Measurements from ENCODE around the gene PMVK. TPM values are rescaled to one million over a fixed set of nuclear protein-coding genes. Genes with fewer than 3 reads are reported as not detected.

Gene PMVK
- total RNA-seq, 4 donors from 2014 or later = 29.0 to 38.2 (median 33.5) TPM

DNA sequence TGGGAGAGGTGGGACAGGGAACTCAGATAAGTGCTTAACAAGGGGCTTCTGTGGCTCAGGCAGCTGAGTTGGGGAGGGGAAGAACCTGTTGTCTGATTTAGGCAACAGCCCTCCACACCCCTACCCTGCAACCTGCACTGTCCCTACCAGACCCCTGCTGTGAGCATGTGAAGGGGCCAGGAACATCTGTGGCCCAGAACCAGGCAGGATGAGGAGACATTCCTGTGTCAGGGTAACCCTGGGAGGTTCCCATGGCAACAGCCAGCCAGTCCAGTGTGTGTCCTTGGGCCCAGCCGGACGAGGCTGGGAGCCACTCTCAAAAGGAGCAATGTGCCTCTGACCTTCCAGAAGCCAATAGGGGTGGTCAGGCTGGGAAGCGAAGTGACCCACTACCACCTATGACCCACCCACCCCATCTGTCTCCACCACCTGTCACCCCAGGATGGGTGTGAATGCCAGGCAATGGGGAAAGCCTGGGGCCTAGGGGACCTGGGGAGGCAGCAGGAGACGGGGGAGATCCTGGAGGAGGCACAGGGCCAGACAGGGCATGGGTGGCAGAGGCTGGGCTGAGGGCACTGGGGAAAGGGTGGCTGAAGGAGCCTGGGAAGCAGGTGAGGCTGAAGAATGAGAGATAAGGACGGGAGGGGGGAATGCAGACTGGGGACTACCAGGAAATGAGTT is 5.0 kb upstream of the PMVK start:
- no peak overlapping the region for H3K4me3 ChIP-seq
- no peak for TF ChIP-seq POLR2A (IDR thresholded peaks at IDR 0.05)
- TF ChIP-seq, protein P1, sequence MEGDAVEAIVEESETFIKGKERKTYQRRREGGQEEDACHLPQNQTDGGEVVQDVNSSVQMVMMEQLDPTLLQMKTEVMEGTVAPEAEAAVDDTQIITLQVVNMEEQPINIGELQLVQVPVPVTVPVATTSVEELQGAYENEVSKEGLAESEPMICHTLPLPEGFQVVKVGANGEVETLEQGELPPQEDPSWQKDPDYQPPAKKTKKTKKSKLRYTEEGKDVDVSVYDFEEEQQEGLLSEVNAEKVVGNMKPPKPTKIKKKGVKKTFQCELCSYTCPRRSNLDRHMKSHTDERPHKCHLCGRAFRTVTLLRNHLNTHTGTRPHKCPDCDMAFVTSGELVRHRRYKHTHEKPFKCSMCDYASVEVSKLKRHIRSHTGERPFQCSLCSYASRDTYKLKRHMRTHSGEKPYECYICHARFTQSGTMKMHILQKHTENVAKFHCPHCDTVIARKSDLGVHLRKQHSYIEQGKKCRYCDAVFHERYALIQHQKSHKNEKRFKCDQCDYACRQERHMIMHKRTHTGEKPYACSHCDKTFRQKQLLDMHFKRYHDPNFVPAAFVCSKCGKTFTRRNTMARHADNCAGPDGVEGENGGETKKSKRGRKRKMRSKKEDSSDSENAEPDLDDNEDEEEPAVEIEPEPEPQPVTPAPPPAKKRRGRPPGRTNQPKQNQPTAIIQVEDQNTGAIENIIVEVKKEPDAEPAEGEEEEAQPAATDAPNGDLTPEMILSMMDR (IDR thresholded peaks at IDR 0.05) = no peak
- 44 to 74% methylated on average over 2 to 4 of the region's 5 CpGs for WGBS, 2 donors
- H3K27ac ChIP-seq = peak overlapping the region; percentile 56 to 98 (median 89)
- intact Hi-C loops (cut with DNase I) = no loop called here
- peaks cover 0 to 23% (median 6%) of the 10 kb centered on the region in 3 donors for H3K36me3 ChIP-seq
- no peak for DNase-seq
- H3K27me3 ChIP-seq = no peaks in the 10 kb centered on the region
- peaks cover 60 to 78% (median 64%) of the 10 kb centered on the region in 3 donors for H3K4me1 ChIP-seq
- H3K9me3 ChIP-seq = no peaks in the 10 kb centered on the region

DNA sequence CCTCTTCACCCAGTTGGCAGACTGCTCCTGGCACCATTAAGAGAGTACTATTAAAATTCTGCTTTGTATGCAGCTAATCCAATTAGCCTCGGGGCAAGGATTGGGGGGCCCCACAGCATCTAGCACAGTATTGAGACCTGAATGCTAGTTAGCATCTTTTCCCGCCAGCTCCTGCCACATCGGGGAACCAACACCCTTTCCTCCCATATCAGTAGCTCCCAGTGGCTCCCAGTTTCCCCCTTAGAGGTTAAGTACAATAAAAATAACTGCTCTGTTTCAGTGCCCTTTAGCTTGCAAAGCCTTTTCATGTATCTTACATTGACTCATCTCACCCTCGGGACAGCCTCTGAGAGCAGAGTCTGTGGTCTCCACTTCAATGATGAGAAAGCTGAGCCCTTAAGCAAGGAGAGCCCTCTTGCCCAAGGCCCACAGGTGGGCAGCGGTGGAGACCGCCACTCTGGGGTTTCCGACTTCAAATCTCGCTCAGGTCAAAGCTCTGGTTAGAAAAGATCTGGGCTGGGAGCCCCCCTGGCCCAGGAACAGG is 4.2 kb upstream of the PMVK start:
- TF ChIP-seq, protein P1 (IDR thresholded peaks at IDR 0.05) = no peak
- DNase-seq = no peak
- H3K4me1 ChIP-seq = peaks cover 64 to 85% (median 67%) of the 10 kb centered on the region in 3 donors
- intact Hi-C loops (cut with DNase I) = no loop called here
- peaks cover 0 to 15% (median 6%) of the 10 kb centered on the region in 3 donors for H3K36me3 ChIP-seq
- no peaks in the 10 kb centered on the region for H3K9me3 ChIP-seq
- WGBS, 2 donors = 24 to 54% methylated on average over 4 to 6 of the region's 8 CpGs
- no peak overlapping the region for H3K4me3 ChIP-seq
- H3K27ac ChIP-seq = peak overlapping the region; percentile 13 to 98 (median 89)
- H3K27me3 ChIP-seq = no peaks in the 10 kb centered on the region

DNA sequence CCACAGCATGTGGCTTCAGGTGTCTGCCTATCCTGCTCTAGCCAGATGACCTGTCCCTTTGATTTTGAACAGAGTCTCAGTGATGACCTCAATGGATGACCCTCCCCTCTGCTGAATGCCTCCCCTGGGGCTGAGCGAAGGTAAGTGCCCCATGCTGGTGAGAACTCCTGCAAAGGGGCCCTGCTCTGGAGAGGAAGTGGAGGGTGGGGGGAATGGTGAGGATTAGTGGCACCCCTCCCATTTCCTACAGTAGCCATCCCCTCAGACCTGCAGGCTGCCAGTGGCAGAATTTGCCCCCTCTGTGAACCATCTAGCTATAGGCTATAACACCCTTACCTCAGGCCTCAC is 3.7 kb upstream of the PMVK start:
- 100% methylated on average over 1 of the region's 1 CpG for WGBS, 2 donors
- H3K27me3 ChIP-seq = no peaks in the 10 kb centered on the region
- peaks cover 69 to 90% (median 73%) of the 10 kb centered on the region in 3 donors for H3K4me1 ChIP-seq
- peak overlapping the region in 3 of 4 donors; percentile 81 to 98 (median 97) for H3K27ac ChIP-seq
- no peak for TF ChIP-seq POLR2A (IDR thresholded peaks at IDR 0.05)
- TF ChIP-seq, protein P1 (IDR thresholded peaks at IDR 0.05) = no peak
- no peak for DNase-seq
- intact Hi-C loops (cut with DNase I) = no loop called here
- no peak overlapping the region for H3K4me3 ChIP-seq
- no peaks in the 10 kb centered on the region for H3K9me3 ChIP-seq
- H3K36me3 ChIP-seq = peaks cover 0 to 10% (median 3%) of the 10 kb centered on the region in 3 donors

- no peak for DNase-seq
- Histone ChIP-seq H3K4me1 (peaks cover 64 to 83% (median 67%) of the 10 kb centered on the region in 3 donors), H3K27me3 (no peaks in the 10 kb centered on the region), H3K36me3 (no peaks in the 10 kb centered on the region), H3K4me3 (no peak overlapping the region), H3K27ac (peak overlapping the region; percentile 97 to 99 (median 98)), H3K9me3 (no peaks in the 10 kb centered on the region)
- intact Hi-C loops (cut with DNase I) = no loop called here
- TF ChIP-seq, protein P1 (IDR thresholded peaks at IDR 0.05) = peak in 2 of 6 experiments; percentile 37 to 39
- TF ChIP-seq POLR2A (IDR thresholded peaks at IDR 0.05) = peak in 1 of 4 donors; percentile 14
- WGBS, 2 donors = 80 to 91% methylated on average over 7 of the region's 7 CpGs
Measured at GRCh38 chr1:154938604-154939399, 2.3 kb upstream of the PMVK start.

GRCh38 chr1:154937988-154938386 is 1.5 kb upstream of the PMVK start:
- peak overlapping the region; percentile 97 to 99 (median 98) for H3K27ac ChIP-seq
- no peak for DNase-seq
- no peaks in the 10 kb centered on the region for H3K36me3 ChIP-seq
- H3K27me3 ChIP-seq = no peaks in the 10 kb centered on the region
- WGBS, 2 donors = 35 to 54% methylated on average over 3 to 6 of the region's 8 CpGs
- intact Hi-C loops (cut with DNase I) = no loop called here
- H3K9me3 ChIP-seq = no peaks in the 10 kb centered on the region
- H3K4me1 ChIP-seq = peaks cover 56 to 77% (median 58%) of the 10 kb centered on the region in 3 donors
- H3K4me3 ChIP-seq = peak overlapping the region in 3 of 4 donors; percentile 65 to 75 (median 71)
- TF ChIP-seq POLR2A (IDR thresholded peaks at IDR 0.05) = no peak
- TF ChIP-seq, protein P1 (IDR thresholded peaks at IDR 0.05) = no peak

All from esophagus squamous epithelium (tissue), 5 donors.